Measurements from ENCODE around the gene GPATCH8.

DNA sequence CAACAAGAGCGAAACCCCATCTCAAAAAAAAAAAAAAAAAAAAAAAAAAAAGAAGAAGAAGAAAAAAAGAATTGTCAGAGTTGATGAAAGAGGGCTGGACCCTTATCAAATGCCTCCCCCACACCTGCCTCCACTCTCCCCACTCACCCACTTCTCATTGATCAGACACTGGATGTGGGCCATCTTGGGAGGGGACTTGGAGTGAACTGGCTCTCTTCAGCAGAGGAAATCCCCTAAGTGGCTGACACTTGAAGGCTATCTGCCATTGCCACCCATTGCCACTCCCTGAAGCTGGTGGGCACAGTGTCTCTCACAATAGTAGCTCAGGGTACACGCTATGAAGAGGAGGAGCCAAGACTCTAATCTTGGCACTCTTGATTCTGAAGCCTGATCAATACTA is 115.4 kb downstream of the GPATCH8 start:
- TF ChIP-seq POLR2AphosphoS5 (IDR thresholded peaks at IDR 0.05; ENCODE audit: insufficient read depth in 1 of 2, low read depth in 1 of 2): no peak
- TF ChIP-seq POLR2A (IDR thresholded peaks at IDR 0.05): no peak
- TF ChIP-seq, protein P1, sequence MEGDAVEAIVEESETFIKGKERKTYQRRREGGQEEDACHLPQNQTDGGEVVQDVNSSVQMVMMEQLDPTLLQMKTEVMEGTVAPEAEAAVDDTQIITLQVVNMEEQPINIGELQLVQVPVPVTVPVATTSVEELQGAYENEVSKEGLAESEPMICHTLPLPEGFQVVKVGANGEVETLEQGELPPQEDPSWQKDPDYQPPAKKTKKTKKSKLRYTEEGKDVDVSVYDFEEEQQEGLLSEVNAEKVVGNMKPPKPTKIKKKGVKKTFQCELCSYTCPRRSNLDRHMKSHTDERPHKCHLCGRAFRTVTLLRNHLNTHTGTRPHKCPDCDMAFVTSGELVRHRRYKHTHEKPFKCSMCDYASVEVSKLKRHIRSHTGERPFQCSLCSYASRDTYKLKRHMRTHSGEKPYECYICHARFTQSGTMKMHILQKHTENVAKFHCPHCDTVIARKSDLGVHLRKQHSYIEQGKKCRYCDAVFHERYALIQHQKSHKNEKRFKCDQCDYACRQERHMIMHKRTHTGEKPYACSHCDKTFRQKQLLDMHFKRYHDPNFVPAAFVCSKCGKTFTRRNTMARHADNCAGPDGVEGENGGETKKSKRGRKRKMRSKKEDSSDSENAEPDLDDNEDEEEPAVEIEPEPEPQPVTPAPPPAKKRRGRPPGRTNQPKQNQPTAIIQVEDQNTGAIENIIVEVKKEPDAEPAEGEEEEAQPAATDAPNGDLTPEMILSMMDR (IDR thresholded peaks at IDR 0.05): no peak
